ENCODE results near the gene ITGA3.

DNA sequence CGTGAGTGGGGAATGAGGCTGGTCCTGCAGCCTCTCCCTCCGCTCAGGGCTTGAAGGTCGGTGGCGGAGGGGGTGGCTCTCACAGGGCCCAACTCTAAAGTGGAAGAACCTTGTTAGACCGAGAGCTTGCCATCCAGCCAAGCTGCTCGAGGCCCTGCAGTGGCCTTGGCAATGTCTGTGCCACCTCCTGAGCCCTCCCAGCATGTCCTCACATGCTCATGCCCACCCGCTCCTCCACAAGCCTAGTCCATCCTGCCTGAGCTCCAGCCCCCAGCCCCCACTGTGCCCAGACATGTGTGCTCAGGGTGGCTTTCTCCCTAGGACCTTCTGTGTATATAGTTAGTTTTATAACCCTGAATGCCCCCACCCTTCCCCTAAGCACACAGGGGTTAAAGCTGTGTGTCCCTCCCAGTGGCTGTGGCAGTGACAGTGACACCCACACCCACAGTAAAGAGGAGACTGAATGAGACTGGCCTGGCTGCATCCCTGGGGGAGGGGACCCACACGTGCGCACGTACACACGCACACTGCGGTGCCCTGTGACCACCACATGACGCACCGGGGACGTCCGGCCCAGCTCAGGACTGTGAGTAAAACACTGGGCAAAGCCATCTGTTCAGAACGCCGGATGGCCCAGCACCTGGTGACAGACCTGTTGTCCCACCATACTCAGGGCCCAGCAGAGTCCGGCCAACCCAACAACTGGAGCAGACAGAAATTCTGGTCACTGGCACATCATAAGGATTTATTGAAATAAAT lies 54.9 kb downstream of the ITGA3 start:
- TF ChIP-seq, protein P1, sequence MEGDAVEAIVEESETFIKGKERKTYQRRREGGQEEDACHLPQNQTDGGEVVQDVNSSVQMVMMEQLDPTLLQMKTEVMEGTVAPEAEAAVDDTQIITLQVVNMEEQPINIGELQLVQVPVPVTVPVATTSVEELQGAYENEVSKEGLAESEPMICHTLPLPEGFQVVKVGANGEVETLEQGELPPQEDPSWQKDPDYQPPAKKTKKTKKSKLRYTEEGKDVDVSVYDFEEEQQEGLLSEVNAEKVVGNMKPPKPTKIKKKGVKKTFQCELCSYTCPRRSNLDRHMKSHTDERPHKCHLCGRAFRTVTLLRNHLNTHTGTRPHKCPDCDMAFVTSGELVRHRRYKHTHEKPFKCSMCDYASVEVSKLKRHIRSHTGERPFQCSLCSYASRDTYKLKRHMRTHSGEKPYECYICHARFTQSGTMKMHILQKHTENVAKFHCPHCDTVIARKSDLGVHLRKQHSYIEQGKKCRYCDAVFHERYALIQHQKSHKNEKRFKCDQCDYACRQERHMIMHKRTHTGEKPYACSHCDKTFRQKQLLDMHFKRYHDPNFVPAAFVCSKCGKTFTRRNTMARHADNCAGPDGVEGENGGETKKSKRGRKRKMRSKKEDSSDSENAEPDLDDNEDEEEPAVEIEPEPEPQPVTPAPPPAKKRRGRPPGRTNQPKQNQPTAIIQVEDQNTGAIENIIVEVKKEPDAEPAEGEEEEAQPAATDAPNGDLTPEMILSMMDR (conservative IDR thresholded peaks at IDR 0.05; ENCODE audit: low read length), result no peak
- no peak for TF ChIP-seq EZH2phosphoT487 (IDR thresholded peaks at IDR 0.05; ENCODE audit: borderline replicate concordance)
